MM.1S (cell line): Measurements from ENCODE around the gene SEMA4C.

Experiments used
- EZH2 ChIP-seq: fragments of 300-600 bp; sonication (generic); optimal IDR thresholded peaks from 2 replicates; pipeline ENCODE3; 2017; ENCODE audit warnings: low read depth, mild to moderate bottlenecking, antibody characterized with exemption, low read length, mixed read lengths
- EZH2phosphoT487 ChIP-seq: fragments of 300-600 bp; sonication (generic); IDR thresholded peaks from 2 replicates; pipeline ENCODE4 v1.6.1; 2018; ENCODE audit warnings: antibody characterized with exemption, low read length
- TF ChIP-seq, protein P1 (sequence below): fragments of 300-600 bp; sonication (generic); IDR thresholded peaks from 2 replicates; pipeline ENCODE4 v1.5.1; 2016; ENCODE audit warnings: antibody characterized with exemption, low read length, mixed read lengths

DNA sequence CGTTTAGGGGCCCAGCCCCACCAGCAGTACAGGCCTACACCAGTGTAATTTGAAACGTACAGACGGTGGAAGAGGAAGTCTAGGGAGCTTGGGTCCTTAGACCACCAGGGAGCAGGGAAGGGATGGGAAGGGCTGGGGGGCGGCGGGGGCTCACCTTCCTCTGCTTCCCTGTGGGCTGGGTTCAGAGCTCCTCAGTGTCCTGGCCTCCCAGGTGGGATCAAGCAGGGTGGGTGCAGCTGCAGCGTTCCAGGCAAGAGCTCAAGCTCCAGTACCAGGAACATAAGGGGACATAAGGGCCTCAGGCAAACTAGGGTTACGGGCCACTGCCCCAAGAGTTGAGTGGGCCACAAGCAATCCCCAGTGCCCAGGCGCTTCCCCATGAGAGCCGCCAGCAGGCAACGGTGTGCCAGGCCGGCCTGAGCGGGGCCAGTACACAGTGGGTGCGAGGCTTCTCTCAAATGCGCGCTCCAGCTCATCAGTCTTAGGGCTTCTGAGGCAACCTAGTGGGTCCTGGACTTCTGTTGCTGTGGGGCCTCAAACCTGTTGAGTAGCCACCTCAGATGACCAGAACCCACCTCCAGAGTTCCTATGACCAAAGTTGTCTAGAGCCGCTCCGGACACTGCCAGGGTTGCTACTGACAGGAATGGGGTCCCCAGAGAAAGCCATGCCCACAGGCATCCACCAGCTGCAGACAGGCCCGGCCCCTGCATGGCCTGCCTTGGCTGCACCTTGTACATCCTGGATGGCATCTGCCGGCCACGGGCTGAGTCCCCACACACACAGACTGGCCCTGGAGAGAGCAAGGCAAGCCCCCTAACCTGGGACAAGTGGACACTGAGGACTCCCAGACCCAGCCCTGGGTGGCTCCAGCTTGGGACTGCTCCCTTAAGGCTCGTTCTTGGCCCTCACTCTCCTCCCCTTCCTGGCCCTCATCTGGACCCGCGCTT is 31.3 kb downstream of the SEMA4C start:
- TF ChIP-seq, protein P1, sequence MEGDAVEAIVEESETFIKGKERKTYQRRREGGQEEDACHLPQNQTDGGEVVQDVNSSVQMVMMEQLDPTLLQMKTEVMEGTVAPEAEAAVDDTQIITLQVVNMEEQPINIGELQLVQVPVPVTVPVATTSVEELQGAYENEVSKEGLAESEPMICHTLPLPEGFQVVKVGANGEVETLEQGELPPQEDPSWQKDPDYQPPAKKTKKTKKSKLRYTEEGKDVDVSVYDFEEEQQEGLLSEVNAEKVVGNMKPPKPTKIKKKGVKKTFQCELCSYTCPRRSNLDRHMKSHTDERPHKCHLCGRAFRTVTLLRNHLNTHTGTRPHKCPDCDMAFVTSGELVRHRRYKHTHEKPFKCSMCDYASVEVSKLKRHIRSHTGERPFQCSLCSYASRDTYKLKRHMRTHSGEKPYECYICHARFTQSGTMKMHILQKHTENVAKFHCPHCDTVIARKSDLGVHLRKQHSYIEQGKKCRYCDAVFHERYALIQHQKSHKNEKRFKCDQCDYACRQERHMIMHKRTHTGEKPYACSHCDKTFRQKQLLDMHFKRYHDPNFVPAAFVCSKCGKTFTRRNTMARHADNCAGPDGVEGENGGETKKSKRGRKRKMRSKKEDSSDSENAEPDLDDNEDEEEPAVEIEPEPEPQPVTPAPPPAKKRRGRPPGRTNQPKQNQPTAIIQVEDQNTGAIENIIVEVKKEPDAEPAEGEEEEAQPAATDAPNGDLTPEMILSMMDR, result no peak
- no peak for TF ChIP-seq EZH2phosphoT487
- no peak for TF ChIP-seq EZH2
